ENCODE measurements around the gene SOX9.

The SOX9 gene

DNA sequence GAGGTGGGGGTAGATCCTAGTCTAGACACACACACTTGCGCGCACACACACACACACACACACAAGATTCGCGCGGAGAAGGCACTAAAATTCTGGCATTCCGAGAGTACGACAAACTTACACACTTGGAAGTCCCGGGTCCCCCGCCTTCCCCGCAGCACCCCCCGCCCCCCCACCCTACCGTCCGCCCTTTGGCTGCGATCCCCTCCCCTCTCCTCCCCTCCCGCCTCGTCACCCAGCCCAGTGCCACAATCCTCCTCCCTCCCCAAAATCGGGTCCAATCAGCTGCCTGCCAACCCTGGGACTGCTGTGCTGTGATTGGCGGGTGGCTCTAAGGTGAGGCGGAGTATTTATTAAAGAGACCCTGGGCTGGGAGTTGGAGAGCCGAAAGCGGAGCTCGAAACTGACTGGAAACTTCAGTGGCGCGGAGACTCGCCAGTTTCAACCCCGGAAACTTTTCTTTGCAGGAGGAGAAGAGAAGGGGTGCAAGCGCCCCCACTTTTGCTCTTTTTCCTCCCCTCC lies at the start of gene SOX9:
Gene SOX9 (plus strand): TSS at position 379 of the 522 bp plus-strand sequence. CDS start 372 bp downstream, outside the sequence.
- peak; percentile 88 for ATAC-seq

DNA sequence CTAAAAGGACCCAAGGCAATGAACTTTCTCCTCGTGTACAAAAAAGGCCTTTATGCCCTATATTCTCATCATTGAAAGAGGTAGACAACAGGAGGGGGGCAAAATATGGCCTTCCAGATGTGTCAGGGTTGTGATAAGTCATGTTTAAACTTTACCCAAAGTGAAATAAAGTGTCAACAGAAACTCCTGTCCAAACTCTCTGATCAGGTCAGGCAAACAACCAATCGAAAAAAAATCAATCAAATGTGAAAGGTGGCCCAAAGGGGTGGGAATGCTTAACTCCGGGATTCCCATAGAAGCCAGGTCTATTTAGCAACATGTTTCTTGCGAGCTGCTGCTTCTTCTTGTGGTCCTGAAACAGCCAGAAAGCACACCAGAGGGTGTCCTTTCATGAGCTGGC lies 49.5 kb upstream of the SOX9 start:
- no peak for TF ChIP-seq TOX (CRISPR knock-in tag; IDR thresholded peaks at IDR 0.05; ENCODE audit: borderline replicate concordance)
- no peak for TF ChIP-seq ESRRG (CRISPR knock-in tag; IDR thresholded peaks at IDR 0.05)
- TF ChIP-seq, protein P1, sequence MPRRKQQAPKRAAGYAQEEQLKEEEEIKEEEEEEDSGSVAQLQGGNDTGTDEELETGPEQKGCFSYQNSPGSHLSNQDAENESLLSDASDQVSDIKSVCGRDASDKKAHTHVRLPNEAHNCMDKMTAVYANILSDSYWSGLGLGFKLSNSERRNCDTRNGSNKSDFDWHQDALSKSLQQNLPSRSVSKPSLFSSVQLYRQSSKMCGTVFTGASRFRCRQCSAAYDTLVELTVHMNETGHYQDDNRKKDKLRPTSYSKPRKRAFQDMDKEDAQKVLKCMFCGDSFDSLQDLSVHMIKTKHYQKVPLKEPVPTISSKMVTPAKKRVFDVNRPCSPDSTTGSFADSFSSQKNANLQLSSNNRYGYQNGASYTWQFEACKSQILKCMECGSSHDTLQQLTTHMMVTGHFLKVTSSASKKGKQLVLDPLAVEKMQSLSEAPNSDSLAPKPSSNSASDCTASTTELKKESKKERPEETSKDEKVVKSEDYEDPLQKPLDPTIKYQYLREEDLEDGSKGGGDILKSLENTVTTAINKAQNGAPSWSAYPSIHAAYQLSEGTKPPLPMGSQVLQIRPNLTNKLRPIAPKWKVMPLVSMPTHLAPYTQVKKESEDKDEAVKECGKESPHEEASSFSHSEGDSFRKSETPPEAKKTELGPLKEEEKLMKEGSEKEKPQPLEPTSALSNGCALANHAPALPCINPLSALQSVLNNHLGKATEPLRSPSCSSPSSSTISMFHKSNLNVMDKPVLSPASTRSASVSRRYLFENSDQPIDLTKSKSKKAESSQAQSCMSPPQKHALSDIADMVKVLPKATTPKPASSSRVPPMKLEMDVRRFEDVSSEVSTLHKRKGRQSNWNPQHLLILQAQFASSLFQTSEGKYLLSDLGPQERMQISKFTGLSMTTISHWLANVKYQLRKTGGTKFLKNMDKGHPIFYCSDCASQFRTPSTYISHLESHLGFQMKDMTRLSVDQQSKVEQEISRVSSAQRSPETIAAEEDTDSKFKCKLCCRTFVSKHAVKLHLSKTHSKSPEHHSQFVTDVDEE (CRISPR knock-in tag; IDR thresholded peaks at IDR 0.05): no peak
- no peak for ATAC-seq

More for the DNA sequence above, at the start of gene SOX9:
- TF ChIP-seq GLIS3 (CRISPR knock-in tag; IDR thresholded peaks at IDR 0.05): 0 out of 2 replicates have a peak, but pooled peaks have one; percentile 54
- no peak for TF ChIP-seq ESRRG (CRISPR knock-in tag; IDR thresholded peaks at IDR 0.05)

DNA sequence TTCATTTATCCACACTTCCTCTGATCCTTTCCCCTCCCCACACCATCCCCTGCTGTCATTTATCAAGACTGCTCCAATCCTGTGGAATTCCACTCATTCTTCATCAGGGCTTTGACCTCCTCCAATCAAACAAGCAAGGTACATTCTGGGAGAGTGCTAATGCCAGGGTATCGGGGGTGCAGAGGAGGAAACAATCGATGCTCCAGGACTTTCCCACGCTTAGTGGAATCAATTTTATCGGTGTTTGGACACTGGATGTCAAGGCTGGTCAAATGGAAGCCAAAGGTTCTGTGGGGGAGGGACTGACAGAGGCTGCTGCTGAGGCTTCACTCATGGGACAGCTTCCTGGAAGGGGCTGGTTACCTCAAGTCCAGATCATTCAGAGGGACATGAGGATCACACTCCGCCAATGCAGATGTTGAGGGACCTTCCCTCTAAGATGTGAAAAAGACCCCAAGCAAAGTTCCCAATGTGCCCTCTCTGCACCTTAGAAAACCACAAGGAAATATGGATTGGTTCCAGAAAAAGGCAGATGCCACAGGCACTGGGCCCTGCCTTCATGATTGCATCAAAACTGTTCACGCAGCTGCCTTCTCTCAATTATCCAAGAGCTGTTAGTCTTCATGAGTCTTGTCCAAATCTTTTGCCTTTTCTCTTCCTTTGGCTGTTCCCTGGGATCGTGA lies 44.7 kb upstream of the SOX9 start:
- no peak for ATAC-seq
- TF ChIP-seq, protein P2, sequence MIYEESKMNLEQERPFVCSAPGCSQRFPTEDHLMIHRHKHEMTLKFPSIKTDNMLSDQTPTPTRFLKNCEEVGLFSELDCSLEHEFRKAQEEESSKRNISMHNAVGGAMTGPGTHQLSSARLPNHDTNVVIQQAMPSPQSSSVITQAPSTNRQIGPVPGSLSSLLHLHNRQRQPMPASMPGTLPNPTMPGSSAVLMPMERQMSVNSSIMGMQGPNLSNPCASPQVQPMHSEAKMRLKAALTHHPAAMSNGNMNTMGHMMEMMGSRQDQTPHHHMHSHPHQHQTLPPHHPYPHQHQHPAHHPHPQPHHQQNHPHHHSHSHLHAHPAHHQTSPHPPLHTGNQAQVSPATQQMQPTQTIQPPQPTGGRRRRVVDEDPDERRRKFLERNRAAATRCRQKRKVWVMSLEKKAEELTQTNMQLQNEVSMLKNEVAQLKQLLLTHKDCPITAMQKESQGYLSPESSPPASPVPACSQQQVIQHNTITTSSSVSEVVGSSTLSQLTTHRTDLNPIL (CRISPR knock-in tag; IDR thresholded peaks at IDR 0.05; ENCODE audit: low read depth): no peak
- TF ChIP-seq ZNF565 (CRISPR knock-in tag; conservative IDR thresholded peaks at IDR 0.05; ENCODE audit: low read depth): no peak
- TF ChIP-seq ZC3H10 (CRISPR knock-in tag; IDR thresholded peaks at IDR 0.05): no peak
- TF ChIP-seq, protein P3, sequence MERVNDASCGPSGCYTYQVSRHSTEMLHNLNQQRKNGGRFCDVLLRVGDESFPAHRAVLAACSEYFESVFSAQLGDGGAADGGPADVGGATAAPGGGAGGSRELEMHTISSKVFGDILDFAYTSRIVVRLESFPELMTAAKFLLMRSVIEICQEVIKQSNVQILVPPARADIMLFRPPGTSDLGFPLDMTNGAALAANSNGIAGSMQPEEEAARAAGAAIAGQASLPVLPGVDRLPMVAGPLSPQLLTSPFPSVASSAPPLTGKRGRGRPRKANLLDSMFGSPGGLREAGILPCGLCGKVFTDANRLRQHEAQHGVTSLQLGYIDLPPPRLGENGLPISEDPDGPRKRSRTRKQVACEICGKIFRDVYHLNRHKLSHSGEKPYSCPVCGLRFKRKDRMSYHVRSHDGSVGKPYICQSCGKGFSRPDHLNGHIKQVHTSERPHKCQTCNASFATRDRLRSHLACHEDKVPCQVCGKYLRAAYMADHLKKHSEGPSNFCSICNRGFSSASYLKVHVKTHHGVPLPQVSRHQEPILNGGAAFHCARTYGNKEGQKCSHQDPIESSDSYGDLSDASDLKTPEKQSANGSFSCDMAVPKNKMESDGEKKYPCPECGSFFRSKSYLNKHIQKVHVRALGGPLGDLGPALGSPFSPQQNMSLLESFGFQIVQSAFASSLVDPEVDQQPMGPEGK (CRISPR knock-in tag; IDR thresholded peaks at IDR 0.05; ENCODE audit: borderline replicate concordance): no peak
- no peak for TF ChIP-seq ZFP3 (CRISPR knock-in tag; IDR thresholded peaks at IDR 0.05)
- no peak for TF ChIP-seq GLIS3 (CRISPR knock-in tag; IDR thresholded peaks at IDR 0.05)
- no peak for TF ChIP-seq OSR1 (CRISPR knock-in tag; IDR thresholded peaks at IDR 0.05)
- TF ChIP-seq RARB (CRISPR knock-in tag; IDR thresholded peaks at IDR 0.05): no peak
- no peak for TF ChIP-seq ZNF8 (CRISPR knock-in tag; IDR thresholded peaks at IDR 0.05)

DNA sequence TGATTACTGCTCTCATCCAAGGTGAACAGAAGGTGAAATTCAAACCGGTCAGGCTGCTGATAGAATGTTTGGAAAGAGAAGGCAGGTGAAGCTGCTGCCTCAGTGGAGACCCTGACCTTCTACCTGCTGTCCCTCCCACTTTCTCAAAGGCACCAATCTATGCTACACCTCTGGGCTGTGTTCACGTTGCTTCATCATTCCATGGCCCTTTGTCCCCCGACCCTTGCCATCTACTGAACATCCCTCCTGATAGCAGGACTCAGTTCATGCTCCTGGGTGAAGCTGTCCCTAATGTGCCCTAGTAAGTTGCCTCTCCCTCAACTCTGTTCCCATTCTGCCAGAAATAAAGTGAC lies 44.2 kb upstream of the SOX9 start:
- no peak for ATAC-seq
- TF ChIP-seq GLIS3 (CRISPR knock-in tag; IDR thresholded peaks at IDR 0.05) (no peak), SNAI2 (CRISPR knock-in tag; IDR thresholded peaks at IDR 0.05) (no peak), PPARA (CRISPR knock-in tag; IDR thresholded peaks at IDR 0.05; ENCODE audit: borderline replicate concordance) (no peak), ZC3H10 (CRISPR knock-in tag; IDR thresholded peaks at IDR 0.05) (no peak), CSDC2 (CRISPR knock-in tag; IDR thresholded peaks at IDR 0.05) (no peak)
- TF ChIP-seq, protein P3 (CRISPR knock-in tag; IDR thresholded peaks at IDR 0.05; ENCODE audit: borderline replicate concordance): no peak

DNA sequence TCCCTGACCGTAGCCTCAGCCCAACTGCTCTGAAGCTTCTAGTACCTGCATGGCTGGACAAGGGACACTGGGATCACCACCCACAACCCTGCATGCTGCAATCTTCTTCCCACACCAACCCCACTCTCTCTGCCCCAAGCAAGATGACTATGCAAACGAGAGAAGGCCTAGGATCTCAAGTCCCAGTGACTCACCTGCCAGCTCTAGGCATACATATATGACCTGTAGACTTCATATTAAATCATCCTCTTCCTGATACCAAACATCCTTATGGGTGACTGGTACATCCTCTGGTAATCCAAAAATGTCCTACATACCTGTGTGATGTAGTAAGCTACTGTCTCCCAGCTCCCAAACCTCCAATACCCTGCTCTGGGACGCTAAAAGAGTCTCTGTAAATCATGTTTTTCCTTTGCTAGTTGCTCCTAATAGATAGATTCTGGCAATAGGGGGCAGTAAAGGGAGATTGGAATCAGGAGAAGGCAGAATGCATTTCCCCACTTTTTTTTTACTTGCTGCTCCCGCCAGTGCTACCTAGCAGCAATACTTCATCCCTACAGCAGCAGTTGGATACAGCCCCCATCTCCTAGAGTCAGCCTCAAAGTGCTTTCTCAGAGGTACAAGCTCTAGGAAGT lies 43.4 kb upstream of the SOX9 start:
- no peak for ATAC-seq
- TF ChIP-seq ISL1 (CRISPR knock-in tag; IDR thresholded peaks at IDR 0.05) (no peak), TCF4 (CRISPR knock-in tag; IDR thresholded peaks at IDR 0.05; ENCODE audit: borderline replicate concordance) (no peak), ZFP30 (CRISPR knock-in tag; IDR thresholded peaks at IDR 0.05) (no peak), GLIS3 (CRISPR knock-in tag; IDR thresholded peaks at IDR 0.05) (no peak), ESRRG (CRISPR knock-in tag; IDR thresholded peaks at IDR 0.05) (no peak), ZNF565 (CRISPR knock-in tag; conservative IDR thresholded peaks at IDR 0.05; ENCODE audit: low read depth) (no peak), SNAI2 (CRISPR knock-in tag; IDR thresholded peaks at IDR 0.05) (no peak), CSDC2 (CRISPR knock-in tag; IDR thresholded peaks at IDR 0.05) (no peak)
- TF ChIP-seq, protein P1 (CRISPR knock-in tag; IDR thresholded peaks at IDR 0.05): no peak
- TF ChIP-seq, protein P3 (CRISPR knock-in tag; IDR thresholded peaks at IDR 0.05; ENCODE audit: borderline replicate concordance): no peak

Data from SK-N-SH treated with all-trans-retinoic acid at 6 μM for 48 hours (cell line).